ENCODE measurements around the gene KAT14.
"Not testable (repeated sequence)": the region's sequence is repeated elsewhere in the genome, so short reads cannot be mapped to it uniquely, and the experiment has no call there.

KAT14 gene, protein sequence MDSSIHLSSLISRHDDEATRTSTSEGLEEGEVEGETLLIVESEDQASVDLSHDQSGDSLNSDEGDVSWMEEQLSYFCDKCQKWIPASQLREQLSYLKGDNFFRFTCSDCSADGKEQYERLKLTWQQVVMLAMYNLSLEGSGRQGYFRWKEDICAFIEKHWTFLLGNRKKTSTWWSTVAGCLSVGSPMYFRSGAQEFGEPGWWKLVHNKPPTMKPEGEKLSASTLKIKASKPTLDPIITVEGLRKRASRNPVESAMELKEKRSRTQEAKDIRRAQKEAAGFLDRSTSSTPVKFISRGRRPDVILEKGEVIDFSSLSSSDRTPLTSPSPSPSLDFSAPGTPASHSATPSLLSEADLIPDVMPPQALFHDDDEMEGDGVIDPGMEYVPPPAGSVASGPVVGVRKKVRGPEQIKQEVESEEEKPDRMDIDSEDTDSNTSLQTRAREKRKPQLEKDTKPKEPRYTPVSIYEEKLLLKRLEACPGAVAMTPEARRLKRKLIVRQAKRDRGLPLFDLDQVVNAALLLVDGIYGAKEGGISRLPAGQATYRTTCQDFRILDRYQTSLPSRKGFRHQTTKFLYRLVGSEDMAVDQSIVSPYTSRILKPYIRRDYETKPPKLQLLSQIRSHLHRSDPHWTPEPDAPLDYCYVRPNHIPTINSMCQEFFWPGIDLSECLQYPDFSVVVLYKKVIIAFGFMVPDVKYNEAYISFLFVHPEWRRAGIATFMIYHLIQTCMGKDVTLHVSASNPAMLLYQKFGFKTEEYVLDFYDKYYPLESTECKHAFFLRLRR

DNA sequence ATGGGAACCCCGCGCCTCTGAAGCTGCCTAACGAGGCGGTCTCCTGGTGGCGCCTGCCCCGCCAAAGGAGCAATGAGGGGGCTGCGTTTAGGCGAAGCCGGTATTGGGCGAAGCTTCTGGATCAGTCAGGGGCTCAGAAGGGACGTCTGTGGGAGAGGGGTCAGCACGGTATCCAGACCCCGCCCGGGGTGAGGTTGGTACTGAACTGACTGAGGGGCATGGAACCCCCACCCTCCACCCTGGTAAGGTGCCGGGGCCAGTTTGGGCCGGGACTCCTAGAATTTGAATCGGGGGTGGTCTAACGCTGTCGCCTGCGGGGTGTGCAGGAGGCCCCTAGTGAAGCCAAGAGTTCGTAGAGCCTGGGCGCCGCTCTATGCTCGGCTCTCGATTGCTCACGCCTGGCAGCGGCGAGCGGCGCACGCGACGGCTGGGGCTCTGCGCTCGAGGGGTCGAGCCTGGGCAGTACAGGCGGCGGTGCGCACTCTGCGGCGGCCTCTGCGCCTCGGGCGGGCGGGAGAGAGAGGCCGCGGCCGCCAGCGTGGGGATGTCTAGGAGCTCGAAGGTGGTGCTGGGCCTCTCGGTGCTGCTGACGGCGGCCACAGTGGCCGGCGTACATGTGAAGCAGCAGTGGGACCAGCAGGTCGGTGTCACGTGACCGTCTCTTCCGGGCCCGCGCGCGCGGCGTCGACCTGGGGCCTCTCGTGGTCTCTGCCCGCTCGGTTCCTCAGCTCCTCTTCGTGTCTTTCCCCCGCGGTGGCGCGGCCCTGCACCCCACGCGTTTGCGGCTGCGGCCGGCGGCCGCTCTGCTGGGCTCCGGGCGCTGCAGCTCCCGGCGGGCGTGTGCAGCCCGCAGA, at the start of gene KAT14, which contains the start of gene PET117:
Gene KAT14, plus strand, starts transcription at position 452 of the 854 bp plus-strand sequence. CDS start 4,798 bp downstream, outside the sequence.
Gene PET117, plus strand, starts transcription at position 452 of the 854 bp plus-strand sequence. Its CDS starts 93 bp downstream, at position 545.
- Histone ChIP-seq H3K27ac (ENCODE audit: low read depth, low read length) (peak within 1 kb of the TSS; percentile 93), H3K27me3 (ENCODE audit: control insufficient read depth in 1 of 2, insufficient read depth in 2 of 2, low read length in 2 of 2) (no peaks in the 10 kb centered on the region)

DNA sequence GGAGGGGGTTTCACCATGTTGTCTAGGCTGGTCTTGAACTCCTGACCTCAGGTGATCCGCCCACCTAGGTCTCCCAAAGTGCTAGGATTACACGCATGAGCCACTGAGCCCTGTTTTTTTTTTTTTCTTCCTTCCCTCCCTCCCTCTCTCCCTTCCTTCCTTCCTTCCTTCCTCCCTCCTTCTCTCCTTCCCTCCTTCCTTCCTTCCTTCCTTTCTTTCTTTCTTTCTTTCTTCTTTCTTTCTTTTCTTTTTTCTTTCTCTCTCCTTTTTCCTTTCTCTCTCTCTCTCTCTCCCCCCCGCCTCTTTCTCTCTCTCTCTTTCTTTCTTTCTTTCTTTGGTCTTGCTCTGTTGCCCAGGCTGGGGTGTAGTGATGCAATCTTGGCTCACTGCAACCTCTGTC, 49.4 kb upstream of the KAT14 start:
- not testable (repeated sequence) for H3K4me3 ChIP-seq (ENCODE audit: low read depth in 1 of 2, low read length in 2 of 2); H3K9me3 ChIP-seq (ENCODE audit: control insufficient read depth in 1 of 2, low read length in 2 of 2); H3K27me3 ChIP-seq (ENCODE audit: control insufficient read depth in 1 of 2, insufficient read depth in 2 of 2, low read length in 2 of 2); H3K9ac ChIP-seq (ENCODE audit: low read depth in 1 of 2, low read length in 2 of 2); H3K27ac ChIP-seq (ENCODE audit: low read depth, low read length); H3K4me1 ChIP-seq (ENCODE audit: control insufficient read depth in 1 of 2, insufficient read depth in 2 of 2, low read length in 2 of 2); H3K36me3 ChIP-seq (ENCODE audit: control insufficient read depth in 1 of 2, insufficient read depth in 2 of 2, low read length in 2 of 2)

More for the DNA sequence above, at the start of gene KAT14, which contains the start of gene PET117:
- Histone ChIP-seq H3K9me3 (ENCODE audit: control insufficient read depth in 1 of 2, low read length in 2 of 2) (no peaks in the 10 kb centered on the region), H3K9ac (ENCODE audit: low read depth in 1 of 2, low read length in 2 of 2) (peak within 1 kb of the TSS; percentile 75 to 82), H3K4me1 (ENCODE audit: control insufficient read depth in 1 of 2, insufficient read depth in 2 of 2, low read length in 2 of 2) (peaks cover 15 to 29% of the 10 kb centered on the region in 2 donors), H3K4me3 (ENCODE audit: low read depth in 1 of 2, low read length in 2 of 2) (peak within 1 kb of the TSS; percentile 83 to 98), H3K36me3 (ENCODE audit: control insufficient read depth in 1 of 2, insufficient read depth in 2 of 2, low read length in 2 of 2) (peaks cover 5 to 7% of the 10 kb centered on the region in 2 donors)

DNA sequence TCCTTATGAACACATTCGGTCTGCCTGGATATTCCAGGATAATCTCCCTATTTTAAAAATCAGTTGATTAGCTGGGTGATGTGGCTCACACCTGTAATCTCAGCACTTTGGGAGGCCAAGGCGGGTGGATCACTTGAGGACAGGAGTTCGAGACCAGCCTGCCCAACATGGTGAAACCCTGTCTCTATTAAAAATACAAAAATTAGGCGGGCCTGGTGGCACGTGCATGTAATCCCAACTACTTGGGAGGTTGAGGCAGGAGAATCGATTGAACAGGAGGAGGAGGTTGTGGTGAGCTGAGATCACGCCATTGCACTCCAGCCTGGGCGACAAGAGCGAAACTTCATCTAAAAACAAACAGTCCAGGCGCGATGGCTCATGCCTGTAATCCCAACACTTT, 48.8 kb upstream of the KAT14 start:
- H3K4me1 ChIP-seq (ENCODE audit: control insufficient read depth in 1 of 2, insufficient read depth in 2 of 2, low read length in 2 of 2); H3K9me3 ChIP-seq (ENCODE audit: control insufficient read depth in 1 of 2, low read length in 2 of 2); H3K36me3 ChIP-seq (ENCODE audit: control insufficient read depth in 1 of 2, insufficient read depth in 2 of 2, low read length in 2 of 2); H3K9ac ChIP-seq (ENCODE audit: low read depth in 1 of 2, low read length in 2 of 2); H3K27ac ChIP-seq (ENCODE audit: low read depth, low read length); H3K27me3 ChIP-seq (ENCODE audit: control insufficient read depth in 1 of 2, insufficient read depth in 2 of 2, low read length in 2 of 2); H3K4me3 ChIP-seq (ENCODE audit: low read depth in 1 of 2, low read length in 2 of 2): not testable (repeated sequence)

DNA sequence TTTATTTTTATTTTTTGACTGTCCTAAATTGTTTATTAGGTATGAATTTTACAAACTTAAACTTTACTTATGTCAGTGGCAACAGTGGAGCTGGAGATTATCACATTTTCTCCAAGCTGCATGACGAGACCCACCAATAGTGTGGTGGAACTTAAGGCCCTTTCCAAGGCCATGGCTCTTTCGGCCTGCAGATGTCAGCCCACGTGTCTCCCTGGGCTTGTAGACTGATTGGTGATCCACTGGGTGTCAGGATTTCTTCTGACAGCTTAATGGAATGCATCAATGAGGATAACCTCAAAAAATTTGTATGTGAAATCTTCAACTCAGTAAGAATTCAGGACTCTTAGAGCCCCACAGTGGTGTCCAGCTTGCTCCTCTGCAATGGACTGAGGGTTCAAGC, 47.6 kb upstream of the KAT14 start:
- Histone ChIP-seq H3K9me3 (ENCODE audit: control insufficient read depth in 1 of 2, low read length in 2 of 2) (no peaks in the 10 kb centered on the region), H3K4me3 (ENCODE audit: low read depth in 1 of 2, low read length in 2 of 2) (no peak overlapping the region), H3K27ac (ENCODE audit: low read depth, low read length) (no peak overlapping the region), H3K9ac (ENCODE audit: low read depth in 1 of 2, low read length in 2 of 2) (no peak overlapping the region), H3K4me1 (ENCODE audit: control insufficient read depth in 1 of 2, insufficient read depth in 2 of 2, low read length in 2 of 2) (peaks cover 0 to 8% of the 10 kb centered on the region in 2 donors), H3K36me3 (ENCODE audit: control insufficient read depth in 1 of 2, insufficient read depth in 2 of 2, low read length in 2 of 2) (no peaks in the 10 kb centered on the region), H3K27me3 (ENCODE audit: control insufficient read depth in 1 of 2, insufficient read depth in 2 of 2, low read length in 2 of 2) (no peaks in the 10 kb centered on the region)

DNA sequence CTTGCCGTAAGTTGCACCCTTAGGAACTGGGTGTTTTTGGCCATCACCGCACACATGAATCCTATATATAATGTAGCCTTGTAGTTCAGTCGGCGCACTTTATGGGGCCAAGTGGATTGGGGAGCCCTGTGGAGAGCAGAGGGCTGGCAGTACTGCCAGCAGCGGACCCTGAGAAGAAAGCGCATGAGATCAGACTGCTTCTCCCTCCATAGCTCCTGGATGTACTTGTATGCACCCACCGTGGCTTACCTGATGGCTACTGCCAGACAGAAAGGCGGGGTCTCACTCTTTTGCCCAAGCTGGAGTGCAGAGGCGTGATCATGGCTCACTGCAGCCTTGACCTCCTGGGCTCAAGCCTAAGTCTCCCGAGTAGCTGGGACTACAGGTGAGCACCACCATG, 47.2 kb upstream of the KAT14 start:
- Histone ChIP-seq H3K36me3 (ENCODE audit: control insufficient read depth in 1 of 2, insufficient read depth in 2 of 2, low read length in 2 of 2) (no peaks in the 10 kb centered on the region), H3K4me3 (ENCODE audit: low read depth in 1 of 2, low read length in 2 of 2) (no peak overlapping the region), H3K27ac (ENCODE audit: low read depth, low read length) (no peak overlapping the region), H3K9ac (ENCODE audit: low read depth in 1 of 2, low read length in 2 of 2) (no peak overlapping the region), H3K9me3 (ENCODE audit: control insufficient read depth in 1 of 2, low read length in 2 of 2) (no peaks in the 10 kb centered on the region), H3K4me1 (ENCODE audit: control insufficient read depth in 1 of 2, insufficient read depth in 2 of 2, low read length in 2 of 2) (peaks cover 0 to 8% of the 10 kb centered on the region in 2 donors), H3K27me3 (ENCODE audit: control insufficient read depth in 1 of 2, insufficient read depth in 2 of 2, low read length in 2 of 2) (no peaks in the 10 kb centered on the region)

DNA sequence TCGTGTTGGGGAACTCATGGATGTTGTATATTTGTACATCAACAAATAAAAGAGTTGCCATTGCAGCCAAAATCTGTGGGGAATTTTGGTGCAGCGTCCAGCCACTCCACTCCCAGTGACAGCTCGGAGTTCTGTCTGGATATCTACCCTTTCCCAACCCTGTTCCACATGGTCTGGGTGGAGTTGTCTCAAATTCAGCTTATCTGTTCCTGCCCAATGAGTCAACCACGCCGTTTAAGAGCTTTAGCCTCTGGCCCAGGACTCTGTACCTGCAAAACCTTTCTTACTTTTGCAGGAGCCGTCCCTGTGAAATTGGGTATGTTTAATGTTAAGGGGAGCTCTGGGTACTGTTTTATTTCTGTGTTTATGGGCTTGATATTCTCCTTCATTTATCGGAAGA, 46.0 kb upstream of the KAT14 start:
- no peaks in the 10 kb centered on the region for H3K9me3 ChIP-seq (ENCODE audit: control insufficient read depth in 1 of 2, low read length in 2 of 2)

DNA sequence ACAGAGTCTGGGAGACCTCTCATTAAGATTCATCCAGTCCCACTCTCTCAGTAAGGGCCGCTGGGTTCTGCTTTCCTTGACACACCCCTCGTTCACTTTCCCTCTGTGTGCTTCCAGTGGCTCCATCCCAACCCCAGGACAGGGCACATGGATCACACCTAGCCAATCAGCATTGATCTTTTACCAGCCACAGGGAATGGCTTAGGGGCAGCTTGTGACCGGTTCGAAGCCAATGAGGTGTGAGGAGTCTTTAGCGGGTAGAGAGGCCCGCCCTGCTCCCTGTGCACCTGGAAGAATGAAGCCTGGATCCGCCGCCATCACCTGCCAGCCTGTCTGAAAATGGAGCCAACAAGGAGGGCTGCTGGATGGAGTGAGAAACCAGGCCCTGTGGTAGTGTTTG, 44.8 kb upstream of the KAT14 start:
- Histone ChIP-seq H3K4me3 (ENCODE audit: low read depth in 1 of 2, low read length in 2 of 2) (no peak overlapping the region), H3K4me1 (ENCODE audit: control insufficient read depth in 1 of 2, insufficient read depth in 2 of 2, low read length in 2 of 2) (peaks cover 0 to 8% of the 10 kb centered on the region in 2 donors), H3K27me3 (ENCODE audit: control insufficient read depth in 1 of 2, insufficient read depth in 2 of 2, low read length in 2 of 2) (no peaks in the 10 kb centered on the region), H3K36me3 (ENCODE audit: control insufficient read depth in 1 of 2, insufficient read depth in 2 of 2, low read length in 2 of 2) (no peaks in the 10 kb centered on the region), H3K9ac (ENCODE audit: low read depth in 1 of 2, low read length in 2 of 2) (no peak overlapping the region), H3K9me3 (ENCODE audit: control insufficient read depth in 1 of 2, low read length in 2 of 2) (no peaks in the 10 kb centered on the region), H3K27ac (ENCODE audit: low read depth, low read length) (no peak overlapping the region)

More for the DNA sequence above, 46.0 kb upstream of the KAT14 start:
- Histone ChIP-seq H3K27me3 (ENCODE audit: control insufficient read depth in 1 of 2, insufficient read depth in 2 of 2, low read length in 2 of 2) (no peaks in the 10 kb centered on the region), H3K4me3 (ENCODE audit: low read depth in 1 of 2, low read length in 2 of 2) (peak overlapping the region in 1 of 2 donors; percentile 62), H3K9ac (ENCODE audit: low read depth in 1 of 2, low read length in 2 of 2) (no peak overlapping the region), H3K36me3 (ENCODE audit: control insufficient read depth in 1 of 2, insufficient read depth in 2 of 2, low read length in 2 of 2) (no peaks in the 10 kb centered on the region), H3K27ac (ENCODE audit: low read depth, low read length) (no peak overlapping the region), H3K4me1 (ENCODE audit: control insufficient read depth in 1 of 2, insufficient read depth in 2 of 2, low read length in 2 of 2) (peaks cover 0 to 8% of the 10 kb centered on the region in 2 donors)

DNA sequence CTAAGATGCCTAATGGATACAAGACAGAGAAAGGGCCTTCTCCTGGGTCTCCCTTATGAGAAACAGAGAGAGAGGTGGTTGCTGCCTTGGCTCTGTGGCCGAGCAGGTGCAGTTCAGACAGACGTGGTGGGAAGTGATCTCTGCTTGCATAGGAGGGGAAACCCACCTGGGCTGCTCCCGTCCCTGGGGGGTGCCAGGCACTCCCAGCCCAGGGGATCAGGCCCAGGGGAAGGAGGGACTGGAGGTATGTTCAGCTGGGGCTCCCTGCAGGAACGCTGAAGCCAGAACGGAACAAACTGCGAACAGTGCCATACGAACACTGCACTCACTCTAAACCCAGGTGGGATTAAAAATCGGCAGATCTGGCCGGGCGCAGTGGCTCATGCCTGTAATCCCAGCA, 44.3 kb upstream of the KAT14 start:
- no peaks in the 10 kb centered on the region for H3K27me3 ChIP-seq (ENCODE audit: control insufficient read depth in 1 of 2, insufficient read depth in 2 of 2, low read length in 2 of 2)

DNA sequence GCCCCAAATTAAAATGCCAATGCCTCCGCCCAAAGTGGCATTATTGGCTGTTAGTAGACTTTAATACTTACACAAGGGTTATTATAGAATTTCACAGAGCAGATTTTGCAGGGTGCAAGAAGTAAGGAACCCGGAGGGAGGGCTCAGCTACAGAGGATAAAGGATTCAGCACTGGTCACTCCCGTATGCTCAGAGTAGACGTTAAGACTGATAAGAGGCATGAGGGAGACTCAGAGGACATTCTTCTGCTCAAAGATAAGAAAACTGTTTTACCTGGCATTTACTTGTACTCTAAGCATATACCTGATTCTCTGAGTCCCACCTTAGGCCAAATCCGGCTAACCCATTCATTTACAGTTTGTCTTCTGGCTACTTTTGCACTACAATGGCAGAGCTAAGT, 43.5 kb upstream of the KAT14 start:
- H3K9ac ChIP-seq (ENCODE audit: low read depth in 1 of 2, low read length in 2 of 2): no peak overlapping the region
- H3K4me3 ChIP-seq (ENCODE audit: low read depth in 1 of 2, low read length in 2 of 2): no peak overlapping the region
- no peaks in the 10 kb centered on the region for H3K27me3 ChIP-seq (ENCODE audit: control insufficient read depth in 1 of 2, insufficient read depth in 2 of 2, low read length in 2 of 2)
- no peak overlapping the region for H3K27ac ChIP-seq (ENCODE audit: low read depth, low read length)
- no peaks in the 10 kb centered on the region for H3K9me3 ChIP-seq (ENCODE audit: control insufficient read depth in 1 of 2, low read length in 2 of 2)
- peaks cover 0 to 8% of the 10 kb centered on the region in 2 donors for H3K4me1 ChIP-seq (ENCODE audit: control insufficient read depth in 1 of 2, insufficient read depth in 2 of 2, low read length in 2 of 2)
- no peaks in the 10 kb centered on the region for H3K36me3 ChIP-seq (ENCODE audit: control insufficient read depth in 1 of 2, insufficient read depth in 2 of 2, low read length in 2 of 2)

More for the DNA sequence above, 44.3 kb upstream of the KAT14 start:
- no peak overlapping the region for H3K9ac ChIP-seq (ENCODE audit: low read depth in 1 of 2, low read length in 2 of 2)
- H3K9me3 ChIP-seq (ENCODE audit: control insufficient read depth in 1 of 2, low read length in 2 of 2): no peaks in the 10 kb centered on the region
- H3K36me3 ChIP-seq (ENCODE audit: control insufficient read depth in 1 of 2, insufficient read depth in 2 of 2, low read length in 2 of 2): no peaks in the 10 kb centered on the region
- H3K4me1 ChIP-seq (ENCODE audit: control insufficient read depth in 1 of 2, insufficient read depth in 2 of 2, low read length in 2 of 2): peaks cover 0 to 8% of the 10 kb centered on the region in 2 donors
- H3K4me3 ChIP-seq (ENCODE audit: low read depth in 1 of 2, low read length in 2 of 2): no peak overlapping the region
- no peak overlapping the region for H3K27ac ChIP-seq (ENCODE audit: low read depth, low read length)

All from duodenal mucosa (tissue), 2 donors.